Natural killer cell (primary cell): ENCODE measurements around the gene MRAS. TPM values are rescaled to one million over a fixed set of nuclear protein-coding genes. Genes with fewer than 3 reads are reported as not detected.

Experiments used
- ATAC-seq, 3 donors: fragments of 150-1000 bp in 2 of 3; fragments of 200-7000 bp in 1 of 3; cut with Tn5 transposase; 1 replicate in 1 of 3; 2 replicates in 2 of 3; pipeline ENCODE4 v1.10.0; 2021; ENCODE audit warnings: mild to moderate bottlenecking in 2 of 3, moderate library complexity in 2 of 3
- DNase-seq, 2 donors: peaks; one replicate each; pipeline versions ENCODE4 v3.0.0 to v3.0.0-alpha.2; 2013 to 2021; ENCODE audit warnings: mixed read lengths in 1 of 2
- H3K27ac ChIP-seq: one replicate; pipeline ENCODE4 v1.5.1; 2013; ENCODE audit warnings: mild to moderate bottlenecking, low read length
- H3K27me3 ChIP-seq: one replicate; pipeline ENCODE4 v1.6.1; 2013; ENCODE audit warnings: low read length; ENCODE audit not compliant: control insufficient read depth, insufficient read depth
- H3K36me3 ChIP-seq: one replicate; pipeline ENCODE4 v1.6.1; 2013; ENCODE audit warnings: low read length; ENCODE audit not compliant: control insufficient read depth, insufficient read depth
- H3K4me1 ChIP-seq: one replicate; pipeline ENCODE4 v1.6.1; 2013; ENCODE audit warnings: low read length; ENCODE audit not compliant: control insufficient read depth, insufficient read depth
- H3K4me3 ChIP-seq: one replicate; pipeline ENCODE4 v1.5.1; 2013; ENCODE audit warnings: low read length
- H3K9me3 ChIP-seq: one replicate; pipeline ENCODE4 v1.6.1; 2013; ENCODE audit warnings: low read length; ENCODE audit not compliant: control insufficient read depth, insufficient read depth
- H3K27ac Mint-ChIP-seq, 2 donors: one replicate each; pipeline ENCODE4 v1.8.0; 2022; ENCODE audit warnings: mild to moderate bottlenecking in 2 of 2, mixed read lengths in 2 of 2, moderate library complexity in 1 of 2
- H3K27me3 Mint-ChIP-seq, 2 donors: one replicate each; pipeline ENCODE4 v1.8.0; 2022; ENCODE audit warnings: low read depth in 2 of 2, mixed read lengths in 2 of 2
- H3K36me3 Mint-ChIP-seq: one replicate; pipeline ENCODE4 v1.8.0; 2022; ENCODE audit warnings: mixed read lengths
- H3K4me1 Mint-ChIP-seq, 2 donors: one replicate each; pipeline ENCODE4 v1.8.0; 2022; ENCODE audit warnings: mixed read lengths in 2 of 2
- H3K4me3 Mint-ChIP-seq: one replicate; pipeline ENCODE4 v1.8.0; 2022; ENCODE audit warnings: mild to moderate bottlenecking, moderate library complexity, mixed read lengths
- H3K9me3 Mint-ChIP-seq, 2 donors: one replicate each; pipeline ENCODE4 v1.8.0; 2022; ENCODE audit warnings: mixed read lengths in 2 of 2
- CTCF ChIP-seq: fragments of 200-600 bp; IDR thresholded peaks from one replicate; pipeline ENCODE4 v1.8.0; 2022; ENCODE audit warnings: antibody characterized with exemption
- WGBS: methylation state at CpG from one replicate; pipeline ENCODE4 v1.1.7; 2013; ENCODE audit warnings: missing lambda C conversion rate; ENCODE audit not compliant: insufficient coverage; 5-methylcytosine and 5-hydroxymethylcytosine counted together
- intact Hi-C: fragments of 100-400 bp; cut with micrococcal nuclease; formaldehyde crosslinking; loops from one replicate; pipeline ENCODE4 v1.14.2; 2022
- total RNA-seq, 4 donors: library from RNA; stranded (reverse); fragments of 120-200 nt in 1 of 4; gene quantifications; one replicate each; pipeline versions ENCODE4 v1.2.3 to v1.2.4, GENCODE V29; 2013 to 2022

The MRAS gene
- total RNA-seq, 3 donors from 2014 or later (not counting 1 experiment from before 2014, with no cell fraction given) = 1.2 to 4.9 (median 2.4) TPM

- no peaks in the 10 kb centered on the region for H3K4me1 Mint-ChIP-seq
- Histone ChIP-seq H3K4me1 (no peaks in the 10 kb centered on the region), H3K27me3 (no peaks in the 10 kb centered on the region), H3K27ac (no peak overlapping the region), H3K4me3 (no peak overlapping the region), H3K9me3 (no peaks in the 10 kb centered on the region), H3K36me3 (no peaks in the 10 kb centered on the region)
- 93% methylated on average over 7 of the region's 7 CpGs for WGBS
- ATAC-seq (no peak), DNase-seq (no peak)
- no peak for TF ChIP-seq CTCF
- no peak overlapping the region for H3K27ac Mint-ChIP-seq
- peaks cover 7 to 14% of the 10 kb centered on the region in 2 donors for H3K27me3 Mint-ChIP-seq
- intact Hi-C loops = no loop called here
- H3K36me3 Mint-ChIP-seq = no peaks in the 10 kb centered on the region
- no peak overlapping the region for H3K4me3 Mint-ChIP-seq
- H3K9me3 Mint-ChIP-seq = no peaks in the 10 kb centered on the region
Measured at GRCh38 chr3:138405001-138405400, 56.6 kb downstream of the MRAS start.

GRCh38 chr3:138405486-138405885, 57.1 kb downstream of the MRAS start:
- Mint-ChIP-seq H3K4me3 (no peak overlapping the region), H3K27me3 (peaks cover 7 to 14% of the 10 kb centered on the region in 2 donors), H3K27ac (no peak overlapping the region), H3K4me1 (peaks cover 3 to 4% of the 10 kb centered on the region in 2 donors), H3K9me3 (no peaks in the 10 kb centered on the region), H3K36me3 (no peaks in the 10 kb centered on the region)
- WGBS = 78% methylated on average over 4 of the region's 5 CpGs
- H3K4me1 ChIP-seq = no peaks in the 10 kb centered on the region
- H3K36me3 ChIP-seq = no peaks in the 10 kb centered on the region
- no peak for DNase-seq
- H3K4me3 ChIP-seq = no peak overlapping the region
- H3K9me3 ChIP-seq = no peaks in the 10 kb centered on the region
- no peaks in the 10 kb centered on the region for H3K27me3 ChIP-seq
- H3K27ac ChIP-seq = no peak overlapping the region
- intact Hi-C loops = no loop called here
- no peak for ATAC-seq
- TF ChIP-seq CTCF = no peak

- Mint-ChIP-seq H3K27me3 (peaks cover 7 to 8% of the 10 kb centered on the region in 2 donors), H3K4me3 (no peak overlapping the region), H3K27ac (no peak overlapping the region), H3K9me3 (no peaks in the 10 kb centered on the region), H3K4me1 (peaks cover 10 to 11% of the 10 kb centered on the region in 2 donors), H3K36me3 (no peaks in the 10 kb centered on the region)
- TF ChIP-seq CTCF = no peak
- DNase-seq (no peak), ATAC-seq (no peak)
- 74% methylated on average over 2 of the region's 2 CpGs for WGBS
- no peaks in the 10 kb centered on the region for H3K36me3 ChIP-seq
- no peak overlapping the region for H3K4me3 ChIP-seq
- peaks cover 6% of the 10 kb centered on the region for H3K4me1 ChIP-seq
- no peak overlapping the region for H3K27ac ChIP-seq
- intact Hi-C loops = no loop called here
- no peaks in the 10 kb centered on the region for H3K9me3 ChIP-seq
- no peaks in the 10 kb centered on the region for H3K27me3 ChIP-seq
Measured at GRCh38 chr3:138406606-138407005, 58.2 kb downstream of the MRAS start.

GRCh38 chr3:138407236-138407907, 59.0 kb downstream of the MRAS start:
- no peak for ATAC-seq
- Histone ChIP-seq H3K4me1 (peaks cover 6% of the 10 kb centered on the region), H3K27me3 (no peaks in the 10 kb centered on the region), H3K9me3 (no peaks in the 10 kb centered on the region), H3K27ac (no peak overlapping the region), H3K36me3 (no peaks in the 10 kb centered on the region), H3K4me3 (no peak overlapping the region)
- Mint-ChIP-seq H3K27ac (no peak overlapping the region), H3K9me3 (no peaks in the 10 kb centered on the region), H3K27me3 (peaks cover 7 to 8% of the 10 kb centered on the region in 2 donors), H3K36me3 (no peaks in the 10 kb centered on the region), H3K4me3 (no peak overlapping the region), H3K4me1 (peaks cover 10 to 11% of the 10 kb centered on the region in 2 donors)
- no peak for TF ChIP-seq CTCF
- DNase-seq = no peak
- WGBS = 86% methylated on average over 3 of the region's 3 CpGs
- intact Hi-C loops = no loop called here
